HepG2 (cell line): ENCODE data around the gene CDR2L. TPM values are rescaled to one million over a fixed set of nuclear protein-coding genes. Genes with fewer than 3 reads are reported as not detected.

Experiments used
- GTF2F1 ChIP-seq: fragments of 150-350 bp; IDR thresholded peaks from 2 replicates; pipeline ENCODE4 v1.6.1; 2014; ENCODE audit warnings: low read length
- TRIM24 ChIP-seq: sonication (generic); formaldehyde crosslinking; IDR thresholded peaks from 2 replicates; pipeline ENCODE4 v1.8.0; 2022; ENCODE audit warnings: mild to moderate bottlenecking, missing genetic modification reagents
- ZC3H13 ChIP-seq: sonication (generic); formaldehyde crosslinking; IDR thresholded peaks from 2 replicates; pipeline ENCODE4 v1.8.1; 2023; ENCODE audit warnings: mild to moderate bottlenecking, missing genetic modification reagents, moderate library complexity
- ZFP1 ChIP-seq: IDR thresholded peaks from 2 replicates; pipeline ENCODE4 v1.6.1; 2016
- ZNF709 ChIP-seq: sonication (generic); formaldehyde crosslinking; IDR thresholded peaks from 2 replicates; pipeline ENCODE4 v1.5.0; 2020; ENCODE audit warnings: mild to moderate bottlenecking, missing genetic modification reagents
- polyA plus RNA-seq, 8 experiments: library from polyadenylated mRNA; depleted of rRNA in 3 of 8; stranded (reverse) in 7 of 8; unstranded in 1 of 8; fragments of >200 nt; fragmentation: Illumina TruSeq in 4 of 8; extraction: Trizol in 4 of 8; gene quantifications; 2 replicates each; pipeline versions ENCODE4 v1.2.1 to v1.2.3, GENCODE V29; 2011 to 2016; ENCODE audit warnings: low read depth in 4 of 8, missing spikeins in 1 of 8, mixed read lengths in 1 of 8; ENCODE audit not compliant: insufficient read depth in 1 of 8
- total RNA-seq, 5 experiments: library from RNA; depleted of rRNA; stranded (reverse); fragments of >200 nt; fragmentation: Illumina TruSeq; extraction: Trizol; gene quantifications; 2 replicates each; pipeline ENCODE4 v1.2.3, GENCODE V29; 2016; ENCODE audit warnings: low read depth in 1 of 5
- TF ChIP-seq, protein P1 (sequence below): sonication (generic); formaldehyde crosslinking; IDR thresholded peaks from 2 replicates; pipeline ENCODE4 v1.5.0; 2020; ENCODE audit warnings: mild to moderate bottlenecking, missing genetic modification reagents, borderline replicate concordance
- TF ChIP-seq, protein P2 (sequence below): sonication (generic); formaldehyde crosslinking; IDR thresholded peaks from 2 replicates; pipeline ENCODE4 v1.5.1; 2020; ENCODE audit warnings: missing genetic modification reagents, mild to moderate bottlenecking, borderline replicate concordance
- TF ChIP-seq, protein P3 (sequence below): IDR thresholded peaks from 2 replicates; pipeline ENCODE4 v1.6.1; 2016; ENCODE audit warnings: low read depth, missing genetic modification reagents, missing compliant biosample characterization
- TF ChIP-seq, protein P4 (sequence below): sonication (generic); formaldehyde crosslinking; IDR thresholded peaks from 2 replicates; pipeline ENCODE4 v1.4.0; 2020; ENCODE audit warnings: mild to moderate bottlenecking, missing genetic modification reagents, borderline replicate concordance

Gene CDR2L
- total and polyA plus RNA-seq, 2 of the 13 experiments (the other 11 are each of a cell fraction or from before 2014, with no cell fraction given) = 1.9 to 2.1 TPM

DNA sequence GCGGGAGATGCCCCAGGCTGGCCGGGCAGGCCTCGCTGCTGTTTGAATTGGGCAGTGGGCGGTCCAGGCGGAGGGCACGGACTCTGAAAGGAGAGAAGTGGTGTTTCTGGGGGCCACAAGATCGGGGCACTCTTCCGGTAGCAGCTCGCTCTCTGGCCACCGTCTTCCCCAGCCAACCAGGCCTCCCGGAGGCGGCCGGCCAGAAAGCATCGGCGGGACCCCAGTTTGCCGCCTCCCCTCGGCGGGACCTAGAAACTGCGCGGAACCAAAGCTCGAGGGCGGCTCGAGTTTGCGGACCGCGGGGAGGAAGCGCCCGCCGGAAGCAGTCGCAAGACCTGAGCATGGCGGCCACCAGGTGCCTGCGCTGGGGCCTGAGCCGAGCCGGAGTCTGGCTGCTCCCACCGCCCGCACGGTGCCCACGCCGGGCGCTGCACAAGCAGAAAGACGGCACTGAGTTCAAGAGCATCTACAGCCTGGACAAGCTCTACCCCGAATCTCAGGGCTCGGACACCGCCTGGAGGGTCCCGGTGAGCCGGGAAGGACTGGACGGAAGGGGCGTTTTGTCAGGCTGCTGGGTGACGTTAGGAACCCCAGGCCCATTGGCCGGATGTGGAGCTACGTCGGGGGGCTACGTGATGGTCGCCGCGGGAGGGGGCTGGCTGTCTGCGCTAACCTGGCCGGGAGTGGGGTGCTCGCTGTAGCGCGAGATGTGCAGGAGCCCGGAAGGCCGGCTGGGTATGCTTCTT lies 25.1 kb downstream of the CDR2L start, which contains the start of gene MRPL58 (continued):
- TF ChIP-seq, protein P1, sequence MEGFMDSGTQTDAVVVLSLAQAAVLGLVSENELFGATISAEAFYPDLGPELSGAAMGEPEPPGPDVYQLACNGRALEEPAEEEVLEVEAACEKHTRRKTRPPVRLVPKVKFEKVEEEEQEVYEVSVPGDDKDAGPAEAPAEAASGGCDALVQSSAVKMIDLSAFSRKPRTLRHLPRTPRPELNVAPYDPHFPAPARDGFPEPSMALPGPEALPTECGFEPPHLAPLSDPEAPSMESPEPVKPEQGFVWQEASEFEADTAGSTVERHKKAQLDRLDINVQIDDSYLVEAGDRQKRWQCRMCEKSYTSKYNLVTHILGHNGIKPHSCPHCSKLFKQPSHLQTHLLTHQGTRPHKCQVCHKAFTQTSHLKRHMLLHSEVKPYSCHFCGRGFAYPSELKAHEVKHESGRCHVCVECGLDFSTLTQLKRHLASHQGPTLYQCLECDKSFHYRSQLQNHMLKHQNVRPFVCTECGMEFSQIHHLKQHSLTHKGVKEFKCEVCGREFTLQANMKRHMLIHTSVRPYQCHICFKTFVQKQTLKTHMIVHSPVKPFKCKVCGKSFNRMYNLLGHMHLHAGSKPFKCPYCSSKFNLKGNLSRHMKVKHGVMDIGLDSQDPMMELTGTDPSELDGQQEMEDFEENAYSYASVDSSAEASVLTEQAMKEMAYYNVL (CRISPR knock-in tag) = peak; percentile 95; the same call in 1 of the 2 replicates
- TF ChIP-seq ZFP1 (CRISPR knock-in tag) = peak; percentile 95
- TF ChIP-seq TRIM24 (CRISPR knock-in tag) = no peak
- peak; percentile 87; the same call in 1 of the 2 replicates for TF ChIP-seq ZNF709 (CRISPR knock-in tag)
- 0 out of 2 replicates have a peak, but pooled peaks have one; percentile 44 for TF ChIP-seq GTF2F1
- TF ChIP-seq, protein P2, sequence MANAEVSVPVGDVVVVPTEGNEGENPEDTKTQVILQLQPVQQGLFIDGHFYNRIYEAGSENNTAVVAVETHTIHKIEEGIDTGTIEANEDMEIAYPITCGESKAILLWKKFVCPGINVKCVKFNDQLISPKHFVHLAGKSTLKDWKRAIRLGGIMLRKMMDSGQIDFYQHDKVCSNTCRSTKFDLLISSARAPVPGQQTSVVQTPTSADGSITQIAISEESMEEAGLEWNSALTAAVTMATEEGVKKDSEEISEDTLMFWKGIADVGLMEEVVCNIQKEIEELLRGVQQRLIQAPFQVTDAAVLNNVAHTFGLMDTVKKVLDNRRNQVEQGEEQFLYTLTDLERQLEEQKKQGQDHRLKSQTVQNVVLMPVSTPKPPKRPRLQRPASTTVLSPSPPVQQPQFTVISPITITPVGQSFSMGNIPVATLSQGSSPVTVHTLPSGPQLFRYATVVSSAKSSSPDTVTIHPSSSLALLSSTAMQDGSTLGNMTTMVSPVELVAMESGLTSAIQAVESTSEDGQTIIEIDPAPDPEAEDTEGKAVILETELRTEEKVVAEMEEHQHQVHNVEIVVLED (CRISPR knock-in tag) = peak; percentile 97
- TF ChIP-seq, protein P3, sequence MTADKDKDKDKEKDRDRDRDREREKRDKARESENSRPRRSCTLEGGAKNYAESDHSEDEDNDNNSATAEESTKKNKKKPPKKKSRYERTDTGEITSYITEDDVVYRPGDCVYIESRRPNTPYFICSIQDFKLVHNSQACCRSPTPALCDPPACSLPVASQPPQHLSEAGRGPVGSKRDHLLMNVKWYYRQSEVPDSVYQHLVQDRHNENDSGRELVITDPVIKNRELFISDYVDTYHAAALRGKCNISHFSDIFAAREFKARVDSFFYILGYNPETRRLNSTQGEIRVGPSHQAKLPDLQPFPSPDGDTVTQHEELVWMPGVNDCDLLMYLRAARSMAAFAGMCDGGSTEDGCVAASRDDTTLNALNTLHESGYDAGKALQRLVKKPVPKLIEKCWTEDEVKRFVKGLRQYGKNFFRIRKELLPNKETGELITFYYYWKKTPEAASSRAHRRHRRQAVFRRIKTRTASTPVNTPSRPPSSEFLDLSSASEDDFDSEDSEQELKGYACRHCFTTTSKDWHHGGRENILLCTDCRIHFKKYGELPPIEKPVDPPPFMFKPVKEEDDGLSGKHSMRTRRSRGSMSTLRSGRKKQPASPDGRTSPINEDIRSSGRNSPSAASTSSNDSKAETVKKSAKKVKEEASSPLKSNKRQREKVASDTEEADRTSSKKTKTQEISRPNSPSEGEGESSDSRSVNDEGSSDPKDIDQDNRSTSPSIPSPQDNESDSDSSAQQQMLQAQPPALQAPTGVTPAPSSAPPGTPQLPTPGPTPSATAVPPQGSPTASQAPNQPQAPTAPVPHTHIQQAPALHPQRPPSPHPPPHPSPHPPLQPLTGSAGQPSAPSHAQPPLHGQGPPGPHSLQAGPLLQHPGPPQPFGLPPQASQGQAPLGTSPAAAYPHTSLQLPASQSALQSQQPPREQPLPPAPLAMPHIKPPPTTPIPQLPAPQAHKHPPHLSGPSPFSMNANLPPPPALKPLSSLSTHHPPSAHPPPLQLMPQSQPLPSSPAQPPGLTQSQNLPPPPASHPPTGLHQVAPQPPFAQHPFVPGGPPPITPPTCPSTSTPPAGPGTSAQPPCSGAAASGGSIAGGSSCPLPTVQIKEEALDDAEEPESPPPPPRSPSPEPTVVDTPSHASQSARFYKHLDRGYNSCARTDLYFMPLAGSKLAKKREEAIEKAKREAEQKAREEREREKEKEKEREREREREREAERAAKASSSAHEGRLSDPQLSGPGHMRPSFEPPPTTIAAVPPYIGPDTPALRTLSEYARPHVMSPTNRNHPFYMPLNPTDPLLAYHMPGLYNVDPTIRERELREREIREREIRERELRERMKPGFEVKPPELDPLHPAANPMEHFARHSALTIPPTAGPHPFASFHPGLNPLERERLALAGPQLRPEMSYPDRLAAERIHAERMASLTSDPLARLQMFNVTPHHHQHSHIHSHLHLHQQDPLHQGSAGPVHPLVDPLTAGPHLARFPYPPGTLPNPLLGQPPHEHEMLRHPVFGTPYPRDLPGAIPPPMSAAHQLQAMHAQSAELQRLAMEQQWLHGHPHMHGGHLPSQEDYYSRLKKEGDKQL = peak; percentile 51; the same call in 1 of the 2 replicates
- TF ChIP-seq ZC3H13 (CRISPR knock-in tag) = peak; percentile 95
- TF ChIP-seq, protein P4, sequence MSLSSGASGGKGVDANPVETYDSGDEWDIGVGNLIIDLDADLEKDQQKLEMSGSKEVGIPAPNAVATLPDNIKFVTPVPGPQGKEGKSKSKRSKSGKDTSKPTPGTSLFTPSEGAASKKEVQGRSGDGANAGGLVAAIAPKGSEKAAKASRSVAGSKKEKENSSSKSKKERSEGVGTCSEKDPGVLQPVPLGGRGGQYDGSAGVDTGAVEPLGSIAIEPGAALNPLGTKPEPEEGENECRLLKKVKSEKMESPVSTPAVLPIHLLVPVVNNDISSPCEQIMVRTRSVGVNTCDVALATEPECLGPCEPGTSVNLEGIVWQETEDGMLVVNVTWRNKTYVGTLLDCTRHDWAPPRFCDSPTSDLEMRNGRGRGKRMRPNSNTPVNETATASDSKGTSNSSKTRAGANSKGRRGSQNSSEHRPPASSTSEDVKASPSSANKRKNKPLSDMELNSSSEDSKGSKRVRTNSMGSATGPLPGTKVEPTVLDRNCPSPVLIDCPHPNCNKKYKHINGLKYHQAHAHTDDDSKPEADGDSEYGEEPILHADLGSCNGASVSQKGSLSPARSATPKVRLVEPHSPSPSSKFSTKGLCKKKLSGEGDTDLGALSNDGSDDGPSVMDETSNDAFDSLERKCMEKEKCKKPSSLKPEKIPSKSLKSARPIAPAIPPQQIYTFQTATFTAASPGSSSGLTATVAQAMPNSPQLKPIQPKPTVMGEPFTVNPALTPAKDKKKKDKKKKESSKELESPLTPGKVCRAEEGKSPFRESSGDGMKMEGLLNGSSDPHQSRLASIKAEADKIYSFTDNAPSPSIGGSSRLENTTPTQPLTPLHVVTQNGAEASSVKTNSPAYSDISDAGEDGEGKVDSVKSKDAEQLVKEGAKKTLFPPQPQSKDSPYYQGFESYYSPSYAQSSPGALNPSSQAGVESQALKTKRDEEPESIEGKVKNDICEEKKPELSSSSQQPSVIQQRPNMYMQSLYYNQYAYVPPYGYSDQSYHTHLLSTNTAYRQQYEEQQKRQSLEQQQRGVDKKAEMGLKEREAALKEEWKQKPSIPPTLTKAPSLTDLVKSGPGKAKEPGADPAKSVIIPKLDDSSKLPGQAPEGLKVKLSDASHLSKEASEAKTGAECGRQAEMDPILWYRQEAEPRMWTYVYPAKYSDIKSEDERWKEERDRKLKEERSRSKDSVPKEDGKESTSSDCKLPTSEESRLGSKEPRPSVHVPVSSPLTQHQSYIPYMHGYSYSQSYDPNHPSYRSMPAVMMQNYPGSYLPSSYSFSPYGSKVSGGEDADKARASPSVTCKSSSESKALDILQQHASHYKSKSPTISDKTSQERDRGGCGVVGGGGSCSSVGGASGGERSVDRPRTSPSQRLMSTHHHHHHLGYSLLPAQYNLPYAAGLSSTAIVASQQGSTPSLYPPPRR (CRISPR knock-in tag) = peak; percentile 85
